HepG2 (cell line): Measurements from ENCODE around the gene SNX21. TPM values are rescaled to one million over a fixed set of nuclear protein-coding genes. Genes with fewer than 3 reads are reported as not detected.

Experiments used
- DNMT1 ChIP-seq: sonication (generic); formaldehyde crosslinking; IDR thresholded peaks from 2 replicates; pipeline ENCODE4 v1.5.1; 2020; ENCODE audit warnings: mild to moderate bottlenecking, missing genetic modification reagents
- ERF ChIP-seq: IDR thresholded peaks from 2 replicates; pipeline ENCODE4 v1.6.1; 2018; ENCODE audit warnings: missing biosample characterization, missing genetic modification reagents
- FOXP1 ChIP-seq, 2 experiments: fragments of 450-650 bp in 1 of 2; IDR thresholded peaks; 2 replicates each; pipeline ENCODE4 v1.6.1; 2017 to 2018; ENCODE audit warnings: antibody characterized with exemption in 1 of 2
- IRF2 ChIP-seq: IDR thresholded peaks from 2 replicates; pipeline ENCODE4 v1.6.1; 2018; ENCODE audit warnings: missing genetic modification reagents, missing compliant biosample characterization
- NR3C1 ChIP-seq: sonication (generic); formaldehyde crosslinking; IDR thresholded peaks from 2 replicates; pipeline ENCODE4 v1.4.0; 2020; ENCODE audit warnings: missing genetic modification reagents
- STAT5B ChIP-seq: sonication (generic); formaldehyde crosslinking; IDR thresholded peaks from 2 replicates; pipeline ENCODE4 v1.4.0; 2020; ENCODE audit warnings: missing genetic modification reagents
- ZBTB7B ChIP-seq: sonication (generic); formaldehyde crosslinking; IDR thresholded peaks from 2 replicates; pipeline ENCODE4 v1.4.0; 2020; ENCODE audit warnings: missing genetic modification reagents
- ZNF234 ChIP-seq: sonication (generic); formaldehyde crosslinking; conservative IDR thresholded peaks from 2 replicates; pipeline ENCODE4 v1.5.1; 2020; ENCODE audit warnings: mild to moderate bottlenecking, missing genetic modification reagents
- ZNF331 ChIP-seq: sonication (generic); formaldehyde crosslinking; IDR thresholded peaks from 2 replicates; pipeline ENCODE4 v1.4.0; 2020; ENCODE audit warnings: missing genetic modification reagents
- ZNF547 ChIP-seq: sonication (generic); formaldehyde crosslinking; IDR thresholded peaks from 2 replicates; pipeline ENCODE4 v1.5.1; 2020; ENCODE audit warnings: mild to moderate bottlenecking, missing genetic modification reagents
- polyA plus RNA-seq, 8 experiments: library from polyadenylated mRNA; depleted of rRNA in 3 of 8; stranded (reverse) in 7 of 8; unstranded in 1 of 8; fragments of >200 nt; fragmentation: Illumina TruSeq in 4 of 8; extraction: Trizol in 4 of 8; gene quantifications; 2 replicates each; pipeline versions ENCODE4 v1.2.1 to v1.2.3, GENCODE V29; 2011 to 2016; ENCODE audit warnings: low read depth in 4 of 8, missing spikeins in 1 of 8, mixed read lengths in 1 of 8; ENCODE audit not compliant: insufficient read depth in 1 of 8
- total RNA-seq, 5 experiments: library from RNA; depleted of rRNA; stranded (reverse); fragments of >200 nt; fragmentation: Illumina TruSeq; extraction: Trizol; gene quantifications; 2 replicates each; pipeline ENCODE4 v1.2.3, GENCODE V29; 2016; ENCODE audit warnings: low read depth in 1 of 5
- TF ChIP-seq, protein P1 (sequence below): sonication (generic); formaldehyde crosslinking; IDR thresholded peaks from 2 replicates; pipeline ENCODE4 v1.5.0; 2020; ENCODE audit warnings: mild to moderate bottlenecking, missing genetic modification reagents
- TF ChIP-seq, protein P2 (sequence below): sonication (generic); formaldehyde crosslinking; IDR thresholded peaks from one replicate; pipeline ENCODE4 v1.5.1; 2020; ENCODE audit warnings: mild to moderate bottlenecking, missing genetic modification reagents; ENCODE audit errors: not compliant biosample characterization
- TF ChIP-seq, protein P3 (sequence below): sonication (generic); formaldehyde crosslinking; IDR thresholded peaks from 2 replicates; pipeline ENCODE4 v1.4.0; 2020; ENCODE audit warnings: missing genetic modification reagents, low read depth, mild to moderate bottlenecking, borderline replicate concordance
- TF ChIP-seq, protein P4 (sequence below): IDR thresholded peaks from 2 replicates; pipeline ENCODE4 v1.6.1; 2012; ENCODE audit warnings: inconsistent platforms
- TF ChIP-seq, protein P5 (sequence below): sonication (generic); formaldehyde crosslinking; IDR thresholded peaks from 2 replicates; pipeline ENCODE4 v1.4.0; 2020; ENCODE audit warnings: missing genetic modification reagents

SNX21 gene
- total and polyA plus RNA-seq, 2 of the 13 experiments (the other 11 are each of a cell fraction or from before 2014, with no cell fraction given): 7.7 to 12.8 TPM

DNA sequence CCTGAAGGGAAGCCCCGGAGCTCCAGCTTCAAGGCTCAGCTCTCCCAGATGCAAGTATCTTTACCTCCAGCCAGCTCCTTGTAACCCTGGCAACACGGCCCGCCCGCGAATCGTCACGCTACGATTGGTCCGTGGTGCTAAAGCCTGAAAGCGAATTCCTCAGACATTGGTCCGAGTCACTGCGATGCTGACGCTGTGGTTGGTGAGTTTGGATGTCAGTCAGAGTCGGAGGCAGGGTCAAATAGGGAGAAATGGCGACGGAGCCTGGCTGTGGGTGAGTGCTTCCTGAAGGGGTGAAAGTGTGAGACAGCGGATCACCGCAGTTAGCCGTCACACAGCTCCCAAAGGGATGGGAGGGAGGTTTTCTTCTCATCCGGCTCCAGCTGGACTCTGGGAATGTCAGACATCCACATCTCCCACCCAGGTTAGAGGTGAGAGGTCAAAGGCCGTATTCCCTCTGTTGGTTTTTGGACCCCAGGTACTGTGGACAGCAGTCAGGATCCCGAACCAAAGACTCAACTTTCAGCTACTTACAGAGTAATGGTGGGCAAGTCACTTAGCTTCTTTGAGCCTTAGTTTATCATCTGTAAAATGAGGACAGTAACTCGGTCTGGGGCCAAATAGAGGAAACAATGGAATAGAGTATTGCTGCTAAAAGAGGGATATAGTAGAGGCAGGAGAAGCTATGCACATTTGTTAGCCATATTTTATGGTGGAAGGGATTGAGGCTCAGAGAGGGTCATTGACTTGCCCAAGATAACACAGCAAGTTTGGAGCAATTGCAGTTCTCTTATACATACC lies 47.6 kb downstream of the SNX21 start, which contains the start of gene ZSWIM1 (continued):
- TF ChIP-seq, protein P1, sequence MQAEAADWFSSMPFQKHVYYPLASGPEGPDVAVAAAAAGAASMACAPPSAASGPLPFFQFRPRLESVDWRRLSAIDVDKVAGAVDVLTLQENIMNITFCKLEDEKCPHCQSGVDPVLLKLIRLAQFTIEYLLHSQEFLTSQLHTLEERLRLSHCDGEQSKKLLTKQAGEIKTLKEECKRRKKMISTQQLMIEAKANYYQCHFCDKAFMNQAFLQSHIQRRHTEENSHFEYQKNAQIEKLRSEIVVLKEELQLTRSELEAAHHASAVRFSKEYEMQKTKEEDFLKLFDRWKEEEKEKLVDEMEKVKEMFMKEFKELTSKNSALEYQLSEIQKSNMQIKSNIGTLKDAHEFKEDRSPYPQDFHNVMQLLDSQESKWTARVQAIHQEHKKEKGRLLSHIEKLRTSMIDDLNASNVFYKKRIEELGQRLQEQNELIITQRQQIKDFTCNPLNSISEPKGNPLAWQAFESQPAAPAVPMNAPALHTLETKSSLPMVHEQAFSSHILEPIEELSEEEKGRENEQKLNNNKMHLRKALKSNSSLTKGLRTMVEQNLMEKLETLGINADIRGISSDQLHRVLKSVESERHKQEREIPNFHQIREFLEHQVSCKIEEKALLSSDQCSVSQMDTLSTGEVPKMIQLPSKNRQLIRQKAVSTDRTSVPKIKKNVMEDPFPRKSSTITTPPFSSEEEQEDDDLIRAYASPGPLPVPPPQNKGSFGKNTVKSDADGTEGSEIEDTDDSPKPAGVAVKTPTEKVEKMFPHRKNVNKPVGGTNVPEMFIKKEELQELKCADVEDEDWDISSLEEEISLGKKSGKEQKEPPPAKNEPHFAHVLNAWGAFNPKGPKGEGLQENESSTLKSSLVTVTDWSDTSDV (CRISPR knock-in tag): no peak
- no peak; the same call in none of the 2 replicates for TF ChIP-seq ERF (CRISPR knock-in tag)
- TF ChIP-seq ZNF234 (CRISPR knock-in tag): no peak
- peak; percentile 66; the same call in 1 of the 2 replicates for TF ChIP-seq ZNF331 (CRISPR knock-in tag)
- TF ChIP-seq, protein P2, sequence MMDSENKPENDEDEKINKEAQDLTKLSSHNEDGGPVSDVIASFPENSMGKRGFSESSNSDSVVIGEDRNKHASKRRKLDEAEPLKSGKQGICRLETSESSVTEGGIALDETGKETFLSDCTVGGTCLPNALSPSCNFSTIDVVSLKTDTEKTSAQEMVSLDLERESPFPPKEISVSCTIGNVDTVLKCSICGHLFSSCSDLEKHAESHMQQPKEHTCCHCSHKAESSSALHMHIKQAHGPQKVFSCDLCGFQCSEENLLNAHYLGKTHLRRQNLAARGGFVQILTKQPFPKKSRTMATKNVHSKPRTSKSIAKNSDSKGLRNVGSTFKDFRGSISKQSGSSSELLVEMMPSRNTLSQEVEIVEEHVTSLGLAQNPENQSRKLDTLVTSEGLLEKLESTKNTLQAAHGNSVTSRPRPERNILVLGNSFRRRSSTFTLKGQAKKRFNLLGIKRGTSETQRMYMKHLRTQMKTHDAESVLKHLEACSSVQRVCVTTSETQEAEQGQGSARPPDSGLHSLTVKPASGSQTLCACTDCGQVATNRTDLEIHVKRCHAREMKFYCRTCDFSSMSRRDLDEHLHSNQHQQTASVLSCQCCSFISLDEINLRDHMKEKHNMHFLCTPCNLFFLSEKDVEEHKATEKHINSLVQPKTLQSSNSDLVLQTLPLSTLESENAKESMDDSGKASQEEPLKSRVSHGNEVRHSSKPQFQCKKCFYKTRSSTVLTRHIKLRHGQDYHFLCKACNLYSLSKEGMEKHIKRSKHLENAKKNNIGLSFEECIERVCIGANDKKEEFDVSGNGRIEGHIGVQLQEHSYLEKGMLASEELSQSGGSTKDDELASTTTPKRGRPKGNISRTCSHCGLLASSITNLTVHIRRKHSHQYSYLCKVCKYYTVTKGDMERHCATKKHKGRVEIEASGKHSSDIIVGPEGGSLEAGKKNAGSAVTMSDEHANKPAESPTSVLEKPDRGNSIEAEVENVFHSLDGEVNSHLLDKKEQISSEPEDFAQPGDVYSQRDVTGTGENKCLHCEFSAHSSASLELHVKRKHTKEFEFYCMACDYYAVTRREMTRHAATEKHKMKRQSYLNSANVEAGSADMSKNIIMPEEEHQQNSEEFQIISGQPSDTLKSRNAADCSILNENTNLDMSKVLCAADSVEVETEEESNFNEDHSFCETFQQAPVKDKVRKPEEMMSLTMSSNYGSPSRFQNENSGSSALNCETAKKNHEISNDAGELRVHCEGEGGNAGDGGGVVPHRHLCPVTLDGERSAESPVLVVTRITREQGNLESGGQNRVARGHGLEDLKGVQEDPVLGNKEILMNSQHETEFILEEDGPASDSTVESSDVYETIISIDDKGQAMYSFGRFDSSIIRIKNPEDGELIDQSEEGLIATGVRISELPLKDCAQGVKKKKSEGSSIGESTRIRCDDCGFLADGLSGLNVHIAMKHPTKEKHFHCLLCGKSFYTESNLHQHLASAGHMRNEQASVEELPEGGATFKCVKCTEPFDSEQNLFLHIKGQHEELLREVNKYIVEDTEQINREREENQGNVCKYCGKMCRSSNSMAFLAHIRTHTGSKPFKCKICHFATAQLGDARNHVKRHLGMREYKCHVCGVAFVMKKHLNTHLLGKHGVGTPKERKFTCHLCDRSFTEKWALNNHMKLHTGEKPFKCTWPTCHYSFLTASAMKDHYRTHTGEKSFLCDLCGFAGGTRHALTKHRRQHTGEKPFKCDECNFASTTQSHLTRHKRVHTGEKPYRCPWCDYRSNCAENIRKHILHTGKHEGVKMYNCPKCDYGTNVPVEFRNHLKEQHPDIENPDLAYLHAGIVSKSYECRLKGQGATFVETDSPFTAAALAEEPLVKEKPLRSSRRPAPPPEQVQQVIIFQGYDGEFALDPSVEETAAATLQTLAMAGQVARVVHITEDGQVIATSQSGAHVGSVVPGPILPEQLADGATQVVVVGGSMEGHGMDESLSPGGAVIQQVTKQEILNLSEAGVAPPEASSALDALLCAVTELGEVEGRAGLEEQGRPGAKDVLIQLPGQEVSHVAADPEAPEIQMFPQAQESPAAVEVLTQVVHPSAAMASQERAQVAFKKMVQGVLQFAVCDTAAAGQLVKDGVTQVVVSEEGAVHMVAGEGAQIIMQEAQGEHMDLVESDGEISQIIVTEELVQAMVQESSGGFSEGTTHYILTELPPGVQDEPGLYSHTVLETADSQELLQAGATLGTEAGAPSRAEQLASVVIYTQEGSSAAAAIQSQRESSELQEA: peak; percentile 66
- no peak for TF ChIP-seq FOXP1 (IDR thresholded peaks at IDR 0.05)
- TF ChIP-seq FOXP1 (CRISPR knock-in tag; IDR thresholded peaks at IDR 0.05): 0 out of 2 replicates have a peak, but pooled peaks have one; percentile 6
- TF ChIP-seq ZNF547 (CRISPR knock-in tag): no peak
- peak; percentile 62 for TF ChIP-seq IRF2 (CRISPR knock-in tag)
- TF ChIP-seq, protein P3, sequence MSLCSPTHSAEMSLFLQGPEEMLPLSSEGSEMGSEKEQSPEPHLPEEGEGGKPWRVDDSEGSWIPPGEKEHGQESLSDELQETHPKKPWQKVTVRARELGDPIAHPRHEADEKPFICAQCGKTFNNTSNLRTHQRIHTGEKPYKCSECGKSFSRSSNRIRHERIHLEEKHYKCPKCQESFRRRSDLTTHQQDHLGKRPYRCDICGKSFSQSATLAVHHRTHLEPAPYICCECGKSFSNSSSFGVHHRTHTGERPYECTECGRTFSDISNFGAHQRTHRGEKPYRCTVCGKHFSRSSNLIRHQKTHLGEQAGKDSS (CRISPR knock-in tag): peak; percentile 56; the same call in 1 of the 2 replicates
- peak; percentile 47; the same call in 1 of the 2 replicates for TF ChIP-seq ZBTB7B (CRISPR knock-in tag)
- TF ChIP-seq, protein P4, sequence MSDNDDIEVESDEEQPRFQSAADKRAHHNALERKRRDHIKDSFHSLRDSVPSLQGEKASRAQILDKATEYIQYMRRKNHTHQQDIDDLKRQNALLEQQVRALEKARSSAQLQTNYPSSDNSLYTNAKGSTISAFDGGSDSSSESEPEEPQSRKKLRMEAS: peak; percentile 59; the same call in 1 of the 2 replicates
- TF ChIP-seq, protein P5, sequence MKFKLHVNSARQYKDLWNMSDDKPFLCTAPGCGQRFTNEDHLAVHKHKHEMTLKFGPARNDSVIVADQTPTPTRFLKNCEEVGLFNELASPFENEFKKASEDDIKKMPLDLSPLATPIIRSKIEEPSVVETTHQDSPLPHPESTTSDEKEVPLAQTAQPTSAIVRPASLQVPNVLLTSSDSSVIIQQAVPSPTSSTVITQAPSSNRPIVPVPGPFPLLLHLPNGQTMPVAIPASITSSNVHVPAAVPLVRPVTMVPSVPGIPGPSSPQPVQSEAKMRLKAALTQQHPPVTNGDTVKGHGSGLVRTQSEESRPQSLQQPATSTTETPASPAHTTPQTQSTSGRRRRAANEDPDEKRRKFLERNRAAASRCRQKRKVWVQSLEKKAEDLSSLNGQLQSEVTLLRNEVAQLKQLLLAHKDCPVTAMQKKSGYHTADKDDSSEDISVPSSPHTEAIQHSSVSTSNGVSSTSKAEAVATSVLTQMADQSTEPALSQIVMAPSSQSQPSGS (CRISPR knock-in tag): 0 out of 2 replicates have a peak, but pooled peaks have one; percentile 27
- no peak for TF ChIP-seq NR3C1 (CRISPR knock-in tag)
- 0 out of 2 replicates have a peak, but pooled peaks have one; percentile 37 for TF ChIP-seq STAT5B (CRISPR knock-in tag)
- TF ChIP-seq DNMT1 (CRISPR knock-in tag): no peak
